Raji (cell line): Measurements from ENCODE around the gene SHC3.

Source experiments
- POLR2A ChIP-seq: IDR thresholded peaks from 2 replicates; pipeline ENCODE4 v1.6.1; 2011; ENCODE audit warnings: low read depth, low read length, control low read depth; ENCODE audit not compliant: insufficient read depth

SHC3 gene

DNA sequence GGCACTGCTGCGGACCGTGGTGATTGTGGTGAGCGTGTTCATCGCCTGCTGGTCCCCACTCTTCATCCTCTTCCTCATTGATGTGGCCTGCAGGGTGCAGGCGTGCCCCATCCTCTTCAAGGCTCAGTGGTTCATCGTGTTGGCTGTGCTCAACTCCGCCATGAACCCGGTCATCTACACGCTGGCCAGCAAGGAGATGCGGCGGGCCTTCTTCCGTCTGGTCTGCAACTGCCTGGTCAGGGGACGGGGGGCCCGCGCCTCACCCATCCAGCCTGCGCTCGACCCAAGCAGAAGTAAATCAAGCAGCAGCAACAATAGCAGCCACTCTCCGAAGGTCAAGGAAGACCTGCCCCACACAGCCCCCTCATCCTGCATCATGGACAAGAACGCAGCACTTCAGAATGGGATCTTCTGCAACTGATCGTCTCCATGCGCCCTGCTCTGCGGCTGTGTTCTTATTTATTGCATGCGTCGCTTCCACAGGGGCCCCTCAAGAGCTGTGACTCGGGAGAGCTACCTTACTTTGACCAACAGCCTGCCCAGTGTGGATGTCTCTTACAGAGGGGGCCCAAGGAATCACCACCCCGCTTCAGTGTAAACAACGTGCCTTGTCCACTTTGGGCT lies 176.6 kb downstream of the SHC3 start:
- no peak for TF ChIP-seq POLR2A

DNA sequence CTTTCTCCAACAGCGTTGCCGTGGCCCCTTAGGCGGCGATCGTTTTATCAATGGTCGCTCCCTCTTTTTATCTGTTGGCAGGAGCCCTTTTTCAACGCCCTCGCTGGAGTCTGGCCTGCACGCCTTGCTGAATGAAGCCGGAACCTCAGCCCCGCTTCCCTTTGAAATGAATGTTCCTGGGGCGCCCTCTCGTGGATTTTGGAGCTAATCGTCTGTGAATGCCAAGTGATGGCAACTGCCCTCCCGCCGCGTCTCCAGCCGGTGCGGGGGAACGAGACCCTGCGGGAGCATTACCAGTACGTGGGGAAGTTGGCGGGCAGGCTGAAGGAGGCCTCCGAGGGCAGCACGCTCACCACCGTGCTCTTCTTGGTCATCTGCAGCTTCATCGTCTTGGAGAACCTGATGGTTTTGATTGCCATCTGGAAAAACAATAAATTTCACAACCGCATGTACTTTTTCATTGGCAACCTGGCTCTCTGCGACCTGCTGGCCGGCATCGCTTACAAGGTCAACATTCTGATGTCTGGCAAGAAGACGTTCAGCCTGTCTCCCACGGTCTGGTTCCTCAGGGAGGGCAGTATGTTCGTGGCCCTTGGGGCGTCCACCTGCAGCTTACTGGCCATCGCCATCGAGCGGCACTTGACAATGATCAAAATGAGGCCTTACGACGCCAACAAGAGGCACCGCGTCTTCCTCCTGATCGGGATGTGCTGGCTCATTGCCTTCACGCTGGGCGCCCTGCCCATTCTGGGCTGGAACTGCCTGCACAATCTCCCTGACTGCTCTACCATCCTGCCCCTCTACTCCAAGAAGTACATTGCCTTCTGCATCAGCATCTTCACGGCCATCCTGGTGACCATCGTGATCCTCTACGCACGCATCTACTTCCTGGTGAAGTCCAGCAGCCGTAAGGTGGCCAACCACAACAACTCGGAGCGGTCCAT lies 177.4 kb downstream of the SHC3 start:
- TF ChIP-seq POLR2A: no peak

DNA sequence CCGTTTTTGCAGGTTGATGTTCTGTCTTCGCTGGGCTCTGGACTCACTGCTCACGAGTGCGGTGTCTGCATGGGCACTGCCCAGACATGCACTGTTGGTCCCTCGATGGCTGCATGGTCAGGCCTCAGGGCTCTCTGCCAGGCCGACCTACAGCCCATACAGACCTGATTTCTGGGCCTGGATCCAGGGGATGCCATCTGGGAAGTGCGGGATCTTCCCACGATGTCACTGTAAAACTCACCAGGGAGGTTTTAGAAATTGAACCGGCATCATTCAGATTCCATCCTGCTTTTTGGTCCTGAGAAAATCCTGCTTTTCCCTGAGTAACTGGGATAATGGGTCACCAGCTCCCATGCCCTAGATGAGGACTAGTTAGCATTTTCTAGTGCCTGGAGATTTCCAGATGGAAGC lies 178.2 kb downstream of the SHC3 start:
- no peak for TF ChIP-seq POLR2A

DNA sequence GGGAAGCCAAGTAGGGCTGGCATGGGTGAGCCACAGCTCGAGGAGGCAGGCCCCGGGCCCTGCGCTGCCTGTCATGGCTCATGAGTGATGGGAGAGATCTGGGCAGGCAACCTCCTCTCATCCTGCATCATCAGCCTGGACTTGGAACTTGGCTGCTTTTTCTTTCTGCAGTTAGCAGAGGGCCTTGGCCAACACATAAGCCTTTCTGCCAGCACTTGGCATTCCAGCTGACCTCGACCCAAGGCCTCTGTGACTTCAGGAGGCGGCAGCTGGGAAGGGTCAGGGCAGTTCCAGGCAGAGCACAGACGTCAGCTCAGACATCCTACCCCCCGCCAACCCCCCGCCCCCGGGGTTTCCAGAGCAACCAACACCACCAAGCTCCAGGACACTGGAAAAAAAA lies 179.7 kb downstream of the SHC3 start:
- no peak for TF ChIP-seq POLR2A

DNA sequence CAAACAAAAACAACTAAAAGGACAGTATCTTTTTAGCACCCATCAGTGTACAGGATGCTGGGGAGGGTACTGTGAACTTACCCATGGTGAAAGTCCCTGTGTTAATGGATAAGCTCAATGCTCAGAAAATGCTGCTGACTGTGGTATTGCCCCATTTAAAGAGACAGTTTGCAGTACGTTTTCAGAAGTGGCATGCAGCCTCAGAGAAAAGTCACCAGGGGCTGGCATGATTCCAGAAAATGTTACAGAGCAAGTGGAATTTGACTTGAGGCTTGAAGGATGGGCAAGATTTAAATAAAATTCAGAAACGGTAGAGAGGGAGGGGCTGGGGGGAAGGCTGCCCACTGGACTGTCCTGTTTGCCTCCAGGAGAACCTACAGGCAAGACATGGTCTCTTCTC lies 180.1 kb downstream of the SHC3 start:
- no peak for TF ChIP-seq POLR2A

DNA sequence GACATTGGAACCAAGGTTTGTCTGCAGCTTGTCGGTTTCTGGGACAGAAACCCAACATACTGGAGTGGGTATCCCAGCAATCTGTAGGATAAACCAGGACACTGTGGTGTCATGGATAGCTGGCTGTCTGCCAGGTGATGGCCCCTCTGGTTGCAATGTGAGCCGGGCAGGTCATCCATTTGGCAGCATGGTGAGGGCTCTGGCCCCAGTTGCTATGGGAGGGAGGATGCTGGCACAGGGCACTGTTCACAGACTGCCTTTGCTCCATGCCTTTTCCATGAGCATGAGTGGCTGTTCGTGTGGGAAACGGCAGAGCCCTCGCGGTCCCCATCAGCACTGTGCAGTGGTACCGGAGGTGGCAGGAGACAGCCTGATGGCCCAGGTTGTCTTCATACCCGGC lies 181.0 kb downstream of the SHC3 start:
- TF ChIP-seq POLR2A: no peak

DNA sequence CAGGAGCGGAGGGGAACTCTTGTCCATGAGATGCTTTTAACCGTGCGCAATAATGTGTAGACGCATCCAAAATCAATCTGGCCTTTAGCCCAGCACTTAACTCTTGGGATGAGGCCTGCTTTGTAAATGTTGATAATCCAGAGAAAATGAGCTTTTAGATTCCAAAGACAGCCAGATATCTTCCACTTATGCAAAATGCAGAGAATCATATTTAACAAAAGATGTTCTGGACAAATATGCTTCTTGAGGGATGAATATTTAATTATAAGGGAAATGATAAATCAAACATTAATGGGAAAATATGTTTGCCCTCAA lies 181.7 kb downstream of the SHC3 start:
- TF ChIP-seq POLR2A: no peak

DNA sequence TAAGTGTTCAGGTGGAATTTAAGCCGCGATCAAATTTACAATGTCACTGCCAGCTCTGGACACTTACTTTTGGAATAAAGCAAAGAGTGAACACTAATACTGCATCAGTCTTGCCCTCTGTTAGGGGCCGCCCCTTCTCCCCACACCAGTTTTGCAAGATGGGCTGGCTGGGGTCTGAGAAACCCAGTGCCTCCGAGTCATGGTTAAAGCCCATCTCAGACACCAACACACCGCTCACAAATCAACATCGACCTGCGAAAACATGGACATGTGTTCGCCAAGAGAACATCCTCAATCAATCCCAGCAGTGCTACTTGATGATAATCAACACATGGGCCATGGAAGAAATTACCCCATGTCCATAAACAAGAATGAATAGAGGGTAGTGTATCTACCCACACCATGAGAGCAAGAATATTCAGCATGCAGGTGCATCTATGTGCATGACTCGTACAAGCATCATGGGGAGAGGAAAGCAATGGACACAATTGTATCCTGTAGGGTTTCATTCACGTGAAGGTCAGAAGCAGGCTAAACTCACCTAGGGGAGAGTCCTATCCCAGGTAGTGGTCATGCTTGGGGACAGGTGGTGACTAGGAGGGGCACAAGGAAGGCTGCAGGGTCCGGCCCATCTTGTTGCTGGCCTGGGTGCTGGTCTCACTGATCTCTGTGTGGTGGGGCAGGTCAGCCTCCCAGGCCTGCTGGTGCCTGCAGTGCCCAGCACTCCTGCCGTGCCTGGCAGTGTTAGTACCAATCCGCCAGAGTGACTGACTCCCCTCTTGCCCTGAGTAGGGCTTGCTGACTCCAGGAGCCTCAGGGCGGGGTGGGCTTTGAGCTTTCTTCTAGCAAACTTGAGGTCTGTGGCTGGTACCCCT lies 182.3 kb downstream of the SHC3 start:
- TF ChIP-seq POLR2A: no peak

DNA sequence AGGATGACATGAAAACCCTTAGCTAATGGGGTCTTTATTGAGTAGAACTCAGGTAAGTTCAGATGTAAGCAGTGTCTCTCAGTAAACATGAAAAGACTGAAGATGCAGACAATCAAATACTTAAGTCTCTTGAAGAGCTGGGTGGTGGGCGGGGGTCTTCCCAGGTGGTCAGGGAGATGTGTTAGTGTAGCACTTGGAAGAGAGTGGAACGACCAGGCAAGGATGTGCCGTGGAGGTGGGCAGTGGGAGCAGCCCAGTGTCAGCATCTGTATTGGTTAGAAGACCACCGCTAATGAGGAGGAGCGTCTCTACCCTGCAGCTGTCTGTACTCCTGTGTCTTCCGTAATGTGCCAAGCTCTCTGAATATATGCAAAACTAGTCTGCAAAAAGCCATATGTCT lies 183.0 kb downstream of the SHC3 start:
- TF ChIP-seq POLR2A: no peak

DNA sequence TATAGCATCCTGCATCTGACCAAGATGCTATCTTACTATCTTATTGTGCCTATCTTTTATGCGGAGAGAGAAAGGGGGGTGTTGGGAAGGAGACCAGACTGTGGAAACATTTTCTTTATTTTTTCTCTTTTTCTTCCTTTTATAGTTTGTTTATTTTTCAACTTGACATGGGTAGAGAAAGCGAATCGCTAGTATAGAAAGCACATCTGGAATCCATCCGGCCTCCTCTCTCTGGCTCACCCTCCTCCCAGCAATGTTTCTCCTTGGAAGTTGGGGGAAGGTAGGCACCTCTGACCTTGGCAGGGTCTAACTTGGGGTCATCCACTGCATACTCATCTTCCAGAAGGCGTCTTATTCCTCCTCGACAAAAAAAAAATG lies 183.4 kb downstream of the SHC3 start:
- TF ChIP-seq POLR2A: no peak

DNA sequence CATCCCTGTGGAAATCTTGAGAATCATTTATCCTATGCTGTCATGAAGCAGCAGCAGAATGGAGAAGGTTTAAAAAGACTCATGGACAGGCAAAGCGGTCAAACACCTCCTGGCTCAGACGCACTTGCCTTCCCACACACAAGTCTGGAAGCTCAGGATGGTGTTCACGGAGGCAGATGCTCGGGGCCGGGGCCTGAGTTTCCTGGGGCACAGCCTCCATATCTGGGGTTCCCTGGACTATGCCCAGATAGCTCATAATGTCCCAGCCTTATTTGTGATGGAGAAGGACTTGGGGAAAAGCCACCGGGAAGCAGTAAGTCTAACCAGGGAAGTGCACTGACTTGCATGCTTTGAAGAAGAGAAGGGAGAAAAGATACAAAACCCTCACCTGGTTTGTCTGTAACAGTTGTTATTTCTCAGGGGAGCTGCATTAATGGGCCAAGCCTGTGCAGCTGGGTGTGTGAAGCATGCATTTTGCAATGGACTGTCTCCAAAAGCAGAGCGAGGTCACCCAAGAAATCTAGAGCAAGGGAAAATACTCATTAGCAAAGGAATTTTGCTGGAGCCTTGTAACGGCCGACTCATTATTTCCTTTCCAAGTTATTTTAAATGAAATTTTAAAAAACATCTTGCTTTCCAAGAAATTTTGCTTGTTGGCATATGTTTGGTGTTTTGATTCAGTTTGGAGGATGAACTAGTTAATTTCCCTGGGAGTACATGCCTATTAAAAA lies 184.0 kb downstream of the SHC3 start:
- TF ChIP-seq POLR2A: no peak

DNA sequence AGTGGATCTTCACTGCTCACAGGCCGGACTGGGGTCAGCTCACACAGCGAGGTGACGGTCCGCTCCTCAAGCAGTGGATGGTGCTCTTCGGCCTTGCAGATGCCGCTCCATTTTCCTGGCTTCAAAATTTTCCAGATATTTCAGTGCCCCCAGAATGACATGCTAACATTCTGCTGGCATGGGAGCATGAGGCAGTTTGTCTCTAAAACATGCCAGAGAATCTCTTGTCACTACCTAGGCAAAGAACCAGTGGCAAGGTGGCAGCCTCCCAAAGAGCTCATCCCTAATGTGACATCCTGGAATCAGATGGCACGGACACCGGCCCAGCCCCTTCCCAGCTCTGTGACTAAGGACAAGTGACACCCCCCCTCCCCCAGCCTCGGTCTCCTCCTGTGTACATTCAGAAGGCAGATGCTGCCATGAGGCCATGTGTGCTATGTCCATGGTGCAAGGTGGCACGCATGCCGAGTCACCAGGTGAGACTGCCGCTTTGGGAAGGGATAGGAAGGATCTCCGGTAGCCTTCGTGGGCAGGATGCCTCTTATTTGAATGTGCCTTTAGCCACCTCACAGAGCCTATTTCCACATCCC lies 184.7 kb downstream of the SHC3 start:
- TF ChIP-seq POLR2A: no peak

DNA sequence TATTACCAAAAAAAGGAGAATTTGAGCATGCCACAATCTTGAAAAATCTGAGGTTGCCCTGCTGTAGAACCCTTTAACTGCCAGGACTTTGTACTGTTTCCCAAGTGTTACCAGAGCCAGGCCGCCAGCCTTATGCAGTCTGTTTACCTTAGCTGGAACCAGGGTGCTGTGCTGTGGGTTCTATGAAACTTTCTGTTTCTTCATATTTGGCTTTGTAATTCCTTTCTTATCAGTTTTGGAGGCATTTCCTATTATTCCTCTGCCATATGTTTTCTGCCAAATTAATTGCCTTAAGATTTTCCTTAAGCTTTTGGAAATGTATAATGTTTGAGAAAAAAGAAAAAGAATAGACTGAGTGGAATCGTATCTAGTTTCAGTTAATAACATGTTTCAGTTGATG lies 185.3 kb downstream of the SHC3 start:
- TF ChIP-seq POLR2A: no peak

DNA sequence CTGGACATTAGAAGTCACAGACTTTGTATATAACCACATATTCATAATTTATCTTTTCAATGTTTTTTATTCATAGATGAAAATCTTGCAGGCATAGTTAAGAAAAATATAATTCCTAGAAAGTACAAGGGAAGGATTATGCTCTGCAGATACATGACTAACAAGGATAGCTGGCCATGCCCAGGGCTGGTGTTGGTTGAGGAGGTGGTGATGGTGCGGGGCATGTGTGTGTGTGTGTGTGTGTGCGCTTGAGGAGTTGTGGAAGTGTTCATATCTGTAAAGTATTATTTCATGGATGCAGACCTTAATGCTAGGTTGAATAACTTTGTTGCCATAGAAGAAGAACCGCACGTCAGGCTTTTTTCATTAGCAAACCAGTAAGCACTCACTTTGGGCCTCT lies 186.1 kb downstream of the SHC3 start:
- TF ChIP-seq POLR2A: no peak
